Suppressor macrophage treated with lipopolysaccharide for 4 hours (primary cell): ENCODE measurements around the gene SLIT3.
A peak's percentile ranks its signal among the peaks of the same experiment; 100 is the strongest.

Experiments used
- DNase-seq: peaks from one replicate; pipeline ENCODE4 v3.0.0-alpha.2; 2020

The SLIT3 gene

GRCh38 chr5:169015991-169016390 lies 284.9 kb downstream of the SLIT3 start:
- DNase-seq = no peak

GRCh38 chr5:169013846-169014245 lies 287.1 kb downstream of the SLIT3 start:
- DNase-seq = no peak

- no peak for DNase-seq
These were observed 287.7 kb downstream of the SLIT3 start for GRCh38 chr5:169013208-169013728.

- no peak for DNase-seq
These were observed 288.5 kb downstream of the SLIT3 start for GRCh38 chr5:169012450-169012849.

- DNase-seq = no peak
These were observed 289.5 kb downstream of the SLIT3 start for GRCh38 chr5:169011451-169011850.

- no peak for DNase-seq
These were observed 289.9 kb downstream of the SLIT3 start for GRCh38 chr5:169011009-169011408.

GRCh38 chr5:169009123-169009522 lies 291.8 kb downstream of the SLIT3 start:
- no peak for DNase-seq

GRCh38 chr5:169006842-169007790 lies 293.8 kb downstream of the SLIT3 start:
- DNase-seq = no peak

GRCh38 chr5:169004551-169004950 lies 296.4 kb downstream of the SLIT3 start:
- no peak for DNase-seq

GRCh38 chr5:169003721-169004541 lies 297.0 kb downstream of the SLIT3 start:
- DNase-seq = no peak

GRCh38 chr5:169002953-169003555 lies 297.9 kb downstream of the SLIT3 start:
- no peak for DNase-seq

- DNase-seq = no peak
These were observed 299.5 kb downstream of the SLIT3 start for GRCh38 chr5:169001394-169001793.

GRCh38 chr5:168995024-168995423 lies 305.9 kb downstream of the SLIT3 start:
- DNase-seq = no peak

GRCh38 chr5:168992687-168993086 lies 308.3 kb downstream of the SLIT3 start:
- DNase-seq = no peak

- no peak for DNase-seq
These were observed 308.9 kb downstream of the SLIT3 start for GRCh38 chr5:168992016-168992415.

- DNase-seq = no peak
These were observed 309.6 kb downstream of the SLIT3 start for GRCh38 chr5:168991311-168991710.

- DNase-seq = no peak
These were observed 310.3 kb downstream of the SLIT3 start for GRCh38 chr5:168990679-168991078.

- DNase-seq = no peak
These were observed 311.0 kb downstream of the SLIT3 start for GRCh38 chr5:168989731-168990505.

- no peak for DNase-seq
These were observed 312.2 kb downstream of the SLIT3 start for GRCh38 chr5:168988699-168989098.

GRCh38 chr5:168987543-168988300 lies 313.2 kb downstream of the SLIT3 start:
- DNase-seq = peak; percentile 67

- DNase-seq = no peak
These were observed 315.5 kb downstream of the SLIT3 start for GRCh38 chr5:168985454-168985853.
